ENCODE data around the gene STEAP4.

Gene STEAP4

GRCh38 chr7:88223265-88223664 lies 83.4 kb downstream of the STEAP4 start:
- TF ChIP-seq POLR2AphosphoS5 (IDR thresholded peaks at IDR 0.05; ENCODE audit: low read depth, low read length) (no peak), FOXP2 (optimal IDR thresholded peaks at IDR 0.05; ENCODE audit: borderline replicate concordance, extremely low read depth, extremely low read length, insufficient read depth) (no peak), SIN3A (IDR thresholded peaks at IDR 0.05; ENCODE audit: borderline replicate concordance, insufficient read depth, low read length) (no peak), TAF1 (IDR thresholded peaks at IDR 0.05; ENCODE audit: borderline replicate concordance, insufficient read depth, low read length) (no peak)
- TF ChIP-seq, protein P1, sequence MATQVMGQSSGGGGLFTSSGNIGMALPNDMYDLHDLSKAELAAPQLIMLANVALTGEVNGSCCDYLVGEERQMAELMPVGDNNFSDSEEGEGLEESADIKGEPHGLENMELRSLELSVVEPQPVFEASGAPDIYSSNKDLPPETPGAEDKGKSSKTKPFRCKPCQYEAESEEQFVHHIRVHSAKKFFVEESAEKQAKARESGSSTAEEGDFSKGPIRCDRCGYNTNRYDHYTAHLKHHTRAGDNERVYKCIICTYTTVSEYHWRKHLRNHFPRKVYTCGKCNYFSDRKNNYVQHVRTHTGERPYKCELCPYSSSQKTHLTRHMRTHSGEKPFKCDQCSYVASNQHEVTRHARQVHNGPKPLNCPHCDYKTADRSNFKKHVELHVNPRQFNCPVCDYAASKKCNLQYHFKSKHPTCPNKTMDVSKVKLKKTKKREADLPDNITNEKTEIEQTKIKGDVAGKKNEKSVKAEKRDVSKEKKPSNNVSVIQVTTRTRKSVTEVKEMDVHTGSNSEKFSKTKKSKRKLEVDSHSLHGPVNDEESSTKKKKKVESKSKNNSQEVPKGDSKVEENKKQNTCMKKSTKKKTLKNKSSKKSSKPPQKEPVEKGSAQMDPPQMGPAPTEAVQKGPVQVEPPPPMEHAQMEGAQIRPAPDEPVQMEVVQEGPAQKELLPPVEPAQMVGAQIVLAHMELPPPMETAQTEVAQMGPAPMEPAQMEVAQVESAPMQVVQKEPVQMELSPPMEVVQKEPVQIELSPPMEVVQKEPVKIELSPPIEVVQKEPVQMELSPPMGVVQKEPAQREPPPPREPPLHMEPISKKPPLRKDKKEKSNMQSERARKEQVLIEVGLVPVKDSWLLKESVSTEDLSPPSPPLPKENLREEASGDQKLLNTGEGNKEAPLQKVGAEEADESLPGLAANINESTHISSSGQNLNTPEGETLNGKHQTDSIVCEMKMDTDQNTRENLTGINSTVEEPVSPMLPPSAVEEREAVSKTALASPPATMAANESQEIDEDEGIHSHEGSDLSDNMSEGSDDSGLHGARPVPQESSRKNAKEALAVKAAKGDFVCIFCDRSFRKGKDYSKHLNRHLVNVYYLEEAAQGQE (IDR thresholded peaks at IDR 0.05; ENCODE audit: insufficient read depth in 1 of 2, low read depth in 2 of 2, low read length in 2 of 2): no peak

All from PFSK-1 (cell line).